NCI-H69 (cell line): ENCODE measurements around the gene DUSP15.

Experiments used
- DNase-seq: peaks from one replicate; lab custom pipeline; 2025; lab: John Stamatoyannopoulos, UW

The DUSP15 gene

GRCh38 chr20:31860390-31861134 is 9.8 kb downstream of the DUSP15 start:
- DNase-seq, result peak; percentile 58

- DNase-seq, result no peak
These were observed 10.3 kb downstream of the DUSP15 start for GRCh38 chr20:31859998-31860380.

DNA sequence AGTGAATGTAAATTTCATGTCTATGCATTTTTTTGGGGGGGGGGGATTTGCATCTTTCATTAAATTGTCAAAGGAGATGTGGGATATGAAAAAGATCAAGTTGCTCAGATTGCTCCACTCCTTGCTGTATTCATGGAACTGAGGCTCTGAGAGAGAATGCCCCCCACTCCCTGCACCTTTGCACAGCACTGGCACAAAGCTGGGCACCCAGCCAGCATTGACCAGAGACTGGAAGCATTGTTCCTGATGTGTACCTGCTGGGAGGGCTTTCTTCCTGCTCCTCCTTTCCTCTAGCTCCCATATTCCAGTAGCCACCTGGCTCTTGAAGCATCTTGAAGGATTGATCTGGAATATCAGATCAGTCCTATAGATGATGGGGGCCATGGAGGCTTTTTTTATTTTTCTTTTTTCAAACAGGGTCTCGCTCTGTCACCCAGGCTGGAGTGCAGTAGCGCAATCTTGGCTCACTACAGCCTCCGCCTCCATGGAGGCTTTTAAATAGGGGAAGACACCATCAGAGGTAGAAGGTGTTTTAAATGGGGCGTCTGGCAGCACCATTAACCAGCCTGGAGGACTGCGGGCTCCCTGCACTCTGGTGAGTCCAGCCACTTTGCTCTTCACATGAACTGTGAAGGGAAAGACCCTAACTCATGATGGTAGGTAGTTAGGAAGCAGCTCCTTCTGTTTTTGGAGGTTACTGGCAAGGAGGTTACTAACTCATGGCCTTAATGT is 10.9 kb downstream of the DUSP15 start:
- peak; percentile 74 for DNase-seq

GRCh38 chr20:31858760-31859083 is 11.6 kb downstream of the DUSP15 start:
- no peak for DNase-seq

- DNase-seq, result no peak
These were observed 12.2 kb downstream of the DUSP15 start for GRCh38 chr20:31857861-31858759.

- DNase-seq, result no peak
These were observed 13.8 kb downstream of the DUSP15 start for GRCh38 chr20:31856516-31856915.

DNA sequence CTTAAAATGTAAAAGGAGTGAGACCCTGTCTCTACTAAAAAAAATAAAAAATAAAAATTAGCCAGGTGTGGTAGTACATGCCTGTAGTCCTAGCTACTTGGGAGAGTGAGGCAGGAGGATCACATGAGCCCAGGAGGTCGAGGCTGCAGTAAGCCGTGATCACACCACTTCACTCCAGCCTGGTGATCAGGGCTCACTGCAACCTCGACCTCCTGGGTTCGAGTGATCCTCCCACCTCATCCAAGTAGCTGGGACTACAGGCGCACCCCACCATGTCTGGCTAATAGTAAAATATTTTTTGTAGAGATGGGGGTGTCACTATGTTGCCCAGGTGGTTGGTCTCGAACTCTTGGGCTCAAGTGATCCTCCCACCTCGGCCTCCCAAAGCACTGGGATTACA is 16.8 kb downstream of the DUSP15 start:
- DNase-seq, result no peak

GRCh38 chr20:31851240-31851955 is 18.9 kb downstream of the DUSP15 start:
- DNase-seq, result peak; percentile 17

- DNase-seq, result peak; percentile 96
These were observed 20.9 kb downstream of the DUSP15 start for GRCh38 chr20:31849306-31849930.

DNA sequence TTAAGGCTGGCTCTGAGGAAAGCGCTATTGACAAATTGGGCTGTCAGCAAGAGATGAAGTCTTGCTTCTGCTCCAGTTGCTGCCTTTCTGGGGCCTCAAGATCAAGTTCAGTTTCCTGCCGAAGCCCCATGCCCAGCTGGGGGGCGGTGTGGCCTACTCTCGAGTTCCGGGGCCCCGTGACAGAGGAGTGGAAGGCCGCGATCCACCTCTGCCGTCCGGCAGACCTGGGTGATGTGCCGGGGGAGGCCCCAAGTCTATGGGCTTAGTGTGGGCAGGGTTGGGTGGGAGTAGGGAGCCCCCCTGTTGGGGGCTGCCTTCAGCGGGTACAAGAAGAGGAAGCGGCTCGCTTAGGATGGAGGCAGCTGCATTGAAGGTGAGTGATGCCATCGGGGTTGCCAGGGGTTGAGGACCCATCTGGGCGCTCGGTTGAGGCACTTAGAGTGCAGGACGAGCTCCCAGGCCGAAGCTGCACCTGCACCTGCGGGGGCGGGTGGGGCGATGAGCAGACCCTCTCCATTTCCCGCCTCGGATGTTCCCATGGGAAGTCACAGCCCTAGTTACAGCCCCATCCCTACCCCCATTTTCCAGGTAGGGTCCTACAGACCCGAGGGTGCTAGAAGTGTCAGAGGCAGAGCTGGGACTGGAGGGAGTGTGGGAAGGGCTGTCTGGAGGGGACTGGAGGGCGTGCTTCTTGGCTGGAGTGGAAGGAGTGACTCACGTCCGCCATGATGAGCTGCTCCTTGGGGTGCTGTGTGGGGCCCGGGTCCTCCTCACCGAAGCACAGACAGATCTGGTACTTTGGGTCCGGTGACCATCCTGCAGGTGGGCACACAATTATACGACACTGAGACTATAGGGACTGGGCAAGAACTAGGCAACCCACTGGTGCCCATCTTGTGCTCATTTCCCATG is 22.0 kb downstream of the DUSP15 start:
- no peak for DNase-seq

DNA sequence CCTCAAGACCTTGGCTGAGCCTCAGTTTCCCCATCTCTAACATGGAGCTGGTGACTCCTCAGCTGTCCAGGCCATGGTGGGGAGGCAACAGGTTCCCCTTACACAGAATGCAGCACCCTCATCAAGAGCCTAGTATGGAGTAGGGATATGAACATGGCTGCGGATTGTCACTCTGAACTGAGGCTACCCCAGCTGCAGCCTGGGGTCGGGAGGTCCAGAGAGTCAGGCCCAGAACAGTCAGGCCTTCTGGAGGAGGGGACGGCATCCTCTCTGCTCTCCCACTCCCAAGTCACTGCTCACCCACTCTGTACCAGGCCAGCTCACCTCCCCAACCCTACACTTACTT is 23.6 kb downstream of the DUSP15 start:
- DNase-seq, result no peak

GRCh38 chr20:31845300-31845863 is 24.9 kb downstream of the DUSP15 start, which contains the start of gene FOXS1:
FOXS1 (minus strand) TSS chr20:31845604; CDS start chr20:31845542, 62 bp downstream.
- no peak for DNase-seq

- no peak for DNase-seq
These were observed 25.5 kb downstream of the DUSP15 start for GRCh38 chr20:31844737-31845299.

DNA sequence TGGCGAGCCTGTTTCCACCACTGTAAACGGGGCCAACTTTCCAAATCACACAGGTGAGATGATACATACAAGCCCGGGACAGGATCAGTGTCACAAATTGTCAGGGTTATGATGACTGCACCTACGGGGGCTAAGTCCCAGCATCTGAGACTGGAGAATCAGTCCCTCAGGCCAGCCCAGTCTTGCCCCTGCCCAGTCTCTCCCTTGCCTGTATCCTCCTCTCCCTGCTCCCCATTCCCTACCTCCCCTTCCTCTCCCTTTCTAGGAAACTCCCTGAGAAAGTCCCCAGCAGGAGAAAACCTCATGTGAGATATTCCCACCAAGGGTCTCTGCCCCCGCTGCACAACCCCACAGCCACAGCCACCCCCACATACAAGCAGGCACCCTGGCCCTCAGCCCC is 26.4 kb downstream of the DUSP15 start:
- no peak for DNase-seq

- DNase-seq, result no peak
These were observed 27.0 kb downstream of the DUSP15 start for GRCh38 chr20:31843288-31843687.

- peak; percentile 60 for DNase-seq
These were observed 27.7 kb downstream of the DUSP15 start for GRCh38 chr20:31842471-31843157.

- DNase-seq, result peak; percentile 27
These were observed 28.4 kb downstream of the DUSP15 start for GRCh38 chr20:31841928-31842327.

GRCh38 chr20:31840906-31841816 is 29.2 kb downstream of the DUSP15 start:
- DNase-seq, result no peak
